ENCODE data around the gene ZC3H18.

DNA sequence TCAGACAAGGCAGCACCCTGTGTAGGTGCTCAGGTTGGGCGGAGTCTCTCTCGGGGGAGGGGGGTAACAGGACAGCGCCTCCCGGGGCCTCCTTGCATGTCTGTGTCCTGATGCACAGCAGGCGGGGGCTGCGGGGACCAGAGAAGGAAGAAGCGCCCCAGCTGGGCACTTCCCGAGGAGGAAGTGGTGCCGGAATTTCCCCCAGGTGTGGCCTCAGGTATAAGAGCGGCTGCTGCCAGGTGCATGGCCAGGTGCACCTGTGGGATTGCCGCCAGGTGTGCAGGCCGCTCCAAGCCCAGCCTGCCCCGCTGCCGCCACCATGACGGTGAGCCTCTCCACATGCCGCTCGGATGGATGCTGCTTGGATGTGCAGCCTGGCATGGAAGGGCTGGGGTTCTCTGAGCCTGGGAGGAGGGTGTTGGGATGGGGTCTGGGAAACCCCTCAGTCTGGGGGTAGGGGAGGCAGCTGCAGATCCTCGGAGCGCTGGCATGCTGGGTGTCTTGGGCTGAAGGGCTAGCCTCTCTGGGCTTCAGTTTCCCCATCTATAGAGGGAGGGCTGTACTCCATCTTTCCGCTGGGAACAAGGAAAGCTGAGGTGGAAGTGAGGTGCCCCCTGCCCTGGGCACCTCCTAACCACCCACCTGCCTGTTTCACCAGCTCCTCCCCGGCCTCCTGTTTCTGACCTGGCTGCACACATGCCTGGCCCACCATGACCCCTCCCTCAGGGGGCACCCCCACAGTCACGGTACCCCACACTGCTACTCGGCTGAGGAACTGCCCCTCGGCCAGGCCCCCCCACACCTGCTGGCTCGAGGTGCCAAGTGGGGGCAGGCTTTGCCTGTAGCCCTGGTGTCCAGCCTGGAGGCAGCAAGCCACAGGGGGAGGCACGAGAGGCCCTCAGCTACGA lies 68.4 kb downstream of the ZC3H18 start, which contains the start of gene IL17C:
- TF ChIP-seq CTCF (IDR thresholded peaks at IDR 0.05) = no peak
- TF ChIP-seq ZFX (IDR thresholded peaks at IDR 0.05; ENCODE audit: borderline replicate concordance) = no peak
